Stomach (tissue), 4 donors: ENCODE results near the gene QARS1.

ENCODE experiments used
- POLR2A ChIP-seq, 4 donors: fragments of 450-650 bp; IDR thresholded peaks; one replicate each; pipeline ENCODE4 v1.6.1; 2016; ENCODE audit warnings: antibody characterized with exemption in 4 of 4, control low read depth in 2 of 4, mild to moderate bottlenecking in 1 of 4, moderate library complexity in 1 of 4
- POLR2AphosphoS5 ChIP-seq, 3 donors: sonication (generic); formaldehyde crosslinking; IDR thresholded peaks; one replicate each; pipeline ENCODE4 v1.6.1; 2016; ENCODE audit warnings: antibody characterized with exemption in 3 of 3
- TF ChIP-seq, protein P1 (sequence below), 7 experiments: fragments of 450-650 bp in 4 of 7; fragments of 200-600 bp in 3 of 7; sonication (generic) in 3 of 7; IDR thresholded peaks; one replicate each; pipeline ENCODE4 v1.5.1; 2016 to 2019; ENCODE audit warnings: antibody characterized with exemption in 7 of 7, control low read depth in 2 of 7, mild to moderate bottlenecking in 1 of 7

DNA sequence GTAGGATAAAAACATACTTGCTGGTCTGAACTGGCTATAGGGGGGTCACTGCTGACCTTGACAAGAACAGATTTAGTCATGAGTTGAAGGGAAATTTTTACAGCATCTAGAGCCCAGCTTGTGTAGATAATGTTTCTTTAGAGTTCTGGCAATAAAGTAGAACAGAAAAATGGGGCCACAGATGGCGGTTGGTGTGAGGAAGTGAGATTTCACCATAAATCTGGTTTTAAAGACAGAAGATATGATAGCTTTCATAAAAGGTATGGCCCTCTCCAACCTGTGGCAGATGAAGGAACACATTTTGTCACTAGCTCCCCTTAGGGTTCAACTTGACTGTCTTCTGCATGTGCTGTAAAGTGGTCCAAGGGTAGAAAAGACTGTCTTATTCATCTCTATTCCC lies 51.0 kb downstream of the QARS1 start:
- TF ChIP-seq, protein P1, sequence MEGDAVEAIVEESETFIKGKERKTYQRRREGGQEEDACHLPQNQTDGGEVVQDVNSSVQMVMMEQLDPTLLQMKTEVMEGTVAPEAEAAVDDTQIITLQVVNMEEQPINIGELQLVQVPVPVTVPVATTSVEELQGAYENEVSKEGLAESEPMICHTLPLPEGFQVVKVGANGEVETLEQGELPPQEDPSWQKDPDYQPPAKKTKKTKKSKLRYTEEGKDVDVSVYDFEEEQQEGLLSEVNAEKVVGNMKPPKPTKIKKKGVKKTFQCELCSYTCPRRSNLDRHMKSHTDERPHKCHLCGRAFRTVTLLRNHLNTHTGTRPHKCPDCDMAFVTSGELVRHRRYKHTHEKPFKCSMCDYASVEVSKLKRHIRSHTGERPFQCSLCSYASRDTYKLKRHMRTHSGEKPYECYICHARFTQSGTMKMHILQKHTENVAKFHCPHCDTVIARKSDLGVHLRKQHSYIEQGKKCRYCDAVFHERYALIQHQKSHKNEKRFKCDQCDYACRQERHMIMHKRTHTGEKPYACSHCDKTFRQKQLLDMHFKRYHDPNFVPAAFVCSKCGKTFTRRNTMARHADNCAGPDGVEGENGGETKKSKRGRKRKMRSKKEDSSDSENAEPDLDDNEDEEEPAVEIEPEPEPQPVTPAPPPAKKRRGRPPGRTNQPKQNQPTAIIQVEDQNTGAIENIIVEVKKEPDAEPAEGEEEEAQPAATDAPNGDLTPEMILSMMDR (IDR thresholded peaks at IDR 0.05): no peak
- TF ChIP-seq POLR2AphosphoS5 (IDR thresholded peaks at IDR 0.05) (no peak), POLR2A (IDR thresholded peaks at IDR 0.05) (no peak)
